Right forelimb (tissue), 1 donor: ENCODE data around the gene FIBCD1.
"Not testable (repeated sequence)": the region's sequence is repeated elsewhere in the genome, so short reads cannot be mapped to it uniquely, and the experiment has no call there.

Experiments
- DNase-seq: peaks from one replicate; pipeline ENCODE4 v3.0.0-alpha.2; 2018

FIBCD1 gene

GRCh38 chr9:130973686-130974281 is 34.7 kb upstream of the FIBCD1 start:
- no peak for DNase-seq

GRCh38 chr9:130972957-130973685 is 34.1 kb upstream of the FIBCD1 start:
- no peak for DNase-seq

GRCh38 chr9:130972277-130972956 is 33.4 kb upstream of the FIBCD1 start:
- no peak for DNase-seq

GRCh38 chr9:130971294-130971849 is 32.3 kb upstream of the FIBCD1 start:
- DNase-seq, result no peak

- DNase-seq, result no peak
Observed at GRCh38 chr9:130970855-130971254, 31.8 kb upstream of the FIBCD1 start.

- no peak for DNase-seq
Observed at GRCh38 chr9:130970052-130970451, 31.0 kb upstream of the FIBCD1 start.

GRCh38 chr9:130965680-130966079 is 26.6 kb upstream of the FIBCD1 start:
- no peak for DNase-seq

GRCh38 chr9:130963916-130964315 is 24.9 kb upstream of the FIBCD1 start:
- DNase-seq, result no peak

GRCh38 chr9:130963337-130963908 is 24.4 kb upstream of the FIBCD1 start:
- DNase-seq, result no peak

GRCh38 chr9:130962418-130963316 is 23.6 kb upstream of the FIBCD1 start:
- no peak for DNase-seq

- no peak for DNase-seq
Observed at GRCh38 chr9:130961511-130962300, 22.7 kb upstream of the FIBCD1 start.

- no peak for DNase-seq
Observed at GRCh38 chr9:130960522-130961378, 21.7 kb upstream of the FIBCD1 start.

GRCh38 chr9:130959809-130960334 is 20.8 kb upstream of the FIBCD1 start:
- DNase-seq, result no peak

GRCh38 chr9:130958564-130958963 is 19.5 kb upstream of the FIBCD1 start:
- DNase-seq, result not testable (repeated sequence)

GRCh38 chr9:130957451-130958203 is 18.6 kb upstream of the FIBCD1 start:
- no peak for DNase-seq

GRCh38 chr9:130956636-130957450 is 17.8 kb upstream of the FIBCD1 start:
- DNase-seq, result no peak

GRCh38 chr9:130955947-130956621 is 17.0 kb upstream of the FIBCD1 start:
- DNase-seq, result no peak

- not testable (repeated sequence) for DNase-seq
Observed at GRCh38 chr9:130954925-130955324, 15.9 kb upstream of the FIBCD1 start.
